ENCODE data around the gene RHOBTB1.

DNA sequence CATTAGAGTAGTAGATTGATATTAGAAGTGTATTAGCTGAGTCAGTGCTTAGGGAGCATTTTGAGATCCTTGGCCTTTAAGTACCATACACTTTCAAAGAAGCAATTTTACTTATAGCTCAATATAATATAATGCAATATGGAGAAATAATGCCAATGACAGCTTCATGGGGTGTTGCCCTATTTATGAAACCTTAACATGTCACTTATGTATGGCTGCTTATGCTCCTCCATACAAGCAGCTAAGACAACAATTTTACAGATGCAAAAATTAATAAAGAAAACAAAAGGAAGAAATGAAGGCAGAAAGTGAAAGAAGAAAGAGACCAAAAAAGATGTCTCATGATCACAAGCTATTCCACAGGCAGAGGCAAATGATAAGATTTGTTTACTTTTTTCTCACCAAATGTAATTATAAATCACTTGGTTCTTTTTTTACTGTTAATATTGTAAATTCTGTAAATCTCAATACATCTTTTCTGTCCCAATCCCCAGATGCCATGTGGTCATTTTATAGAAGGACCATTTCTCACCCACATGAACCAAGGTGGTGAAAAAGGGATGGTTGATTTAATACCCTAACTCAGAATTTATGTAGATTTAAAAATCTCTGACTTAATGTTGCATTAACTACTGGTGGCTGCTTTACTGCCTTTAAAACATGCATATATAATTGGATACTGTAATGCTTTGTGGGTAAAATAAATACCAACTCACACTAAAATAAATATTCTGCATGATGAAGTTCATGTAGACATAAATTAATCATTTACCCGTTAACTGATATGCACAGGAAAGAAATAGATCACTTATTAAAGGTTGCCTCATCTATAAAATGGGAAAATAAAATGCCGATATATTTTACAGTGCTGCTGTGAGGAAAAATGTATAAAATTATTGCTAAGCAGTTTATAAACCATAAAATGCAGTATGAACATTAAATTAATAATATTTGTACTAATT lies 33.5 kb upstream of the RHOBTB1 start:
- TF ChIP-seq, protein P1, sequence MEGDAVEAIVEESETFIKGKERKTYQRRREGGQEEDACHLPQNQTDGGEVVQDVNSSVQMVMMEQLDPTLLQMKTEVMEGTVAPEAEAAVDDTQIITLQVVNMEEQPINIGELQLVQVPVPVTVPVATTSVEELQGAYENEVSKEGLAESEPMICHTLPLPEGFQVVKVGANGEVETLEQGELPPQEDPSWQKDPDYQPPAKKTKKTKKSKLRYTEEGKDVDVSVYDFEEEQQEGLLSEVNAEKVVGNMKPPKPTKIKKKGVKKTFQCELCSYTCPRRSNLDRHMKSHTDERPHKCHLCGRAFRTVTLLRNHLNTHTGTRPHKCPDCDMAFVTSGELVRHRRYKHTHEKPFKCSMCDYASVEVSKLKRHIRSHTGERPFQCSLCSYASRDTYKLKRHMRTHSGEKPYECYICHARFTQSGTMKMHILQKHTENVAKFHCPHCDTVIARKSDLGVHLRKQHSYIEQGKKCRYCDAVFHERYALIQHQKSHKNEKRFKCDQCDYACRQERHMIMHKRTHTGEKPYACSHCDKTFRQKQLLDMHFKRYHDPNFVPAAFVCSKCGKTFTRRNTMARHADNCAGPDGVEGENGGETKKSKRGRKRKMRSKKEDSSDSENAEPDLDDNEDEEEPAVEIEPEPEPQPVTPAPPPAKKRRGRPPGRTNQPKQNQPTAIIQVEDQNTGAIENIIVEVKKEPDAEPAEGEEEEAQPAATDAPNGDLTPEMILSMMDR (IDR thresholded peaks at IDR 0.05; ENCODE audit: insufficient read depth, low read length, poor library complexity, severe bottlenecking) = no peak
- no peak for TF ChIP-seq EZH2phosphoT487 (conservative IDR thresholded peaks at IDR 0.05; ENCODE audit: low read length)

All from SU-DHL-6 (cell line).